ENCODE data around the gene CEMIP. TPM values are rescaled to one million over a fixed set of nuclear protein-coding genes. Genes with fewer than 3 reads are reported as not detected.

Gene CEMIP
- total and polyA plus RNA-seq, 10 of the 15 experiments (the other 5 are each of a cell fraction or from before 2014, with no cell fraction given), result 0.01 to 0.44 (median 0.16) TPM; not detected in 6

- Histone ChIP-seq H3K9me3 (replicated peaks; ENCODE audit: control insufficient read depth, insufficient read depth, low read length) (no peaks in the 10 kb centered on the region), H3K4me2 (ENCODE audit: control insufficient read depth, insufficient read depth) (no peak overlapping the region), H2AFZ (ENCODE audit: control insufficient read depth, low read depth, low read length) (no peak overlapping the region), H3K27me3 (replicated peaks in 1 of 2; ENCODE audit: control insufficient read depth in 2 of 2, insufficient read depth in 2 of 2, low read length in 1 of 2) (no peaks in the 10 kb centered on the region), H3K79me2 (ENCODE audit: control insufficient read depth, insufficient read depth, low read length) (no peaks in the 10 kb centered on the region), H4K20me1 (ENCODE audit: control insufficient read depth, insufficient read depth) (no peaks in the 10 kb centered on the region), H3K9ac (ENCODE audit: control insufficient read depth, insufficient read depth, low read length) (no peak overlapping the region), H3K4me3 (no peak overlapping the region), H3K4me1 (ENCODE audit: control insufficient read depth, insufficient read depth, low read length) (no peaks in the 10 kb centered on the region), H3K36me3 (ENCODE audit: control insufficient read depth in 2 of 2, insufficient read depth in 2 of 2, low read length in 1 of 2) (peaks cover 0 to 1% of the 10 kb centered on the region in 2 experiments; a peak in 3 of 4 replicates), H3K27ac (ENCODE audit: control insufficient read depth, insufficient read depth) (no peak overlapping the region)
- in situ Hi-C loops (cut with MboI), result no loop called here
- ChIA-PET RAD21 (ENCODE audit: unreplicated experiment) (no interaction called here), CTCF (no interaction called here), POLR2A (interaction anchor here (0.6 kb wide), 1 partner anchor 48 kb away, joined by 4 read pairs; no protein-coding TSS in a partner anchor), SMC1A (ENCODE audit: uncharacterized antibody, unreplicated experiment) (interaction anchor here (0.5 kb wide), 1 partner anchor 232 kb away, joined by 3 read pairs; no protein-coding TSS in a partner anchor)
- no peak for FAIRE-seq
- no peak for ATAC-seq
- intact Hi-C loops (cut with micrococcal nuclease; ENCODE audit: unreplicated experiment), result no loop called here
- WGBS (ENCODE audit: insufficient coverage, insufficient replicate concordance, low lambda C conversion rate, missing lambda C conversion rate), result 95% methylated on average over 13 of the region's 13 CpGs
- no peak for DNase-seq (ENCODE audit: low read depth, low spot score)
- no TSS peak for BruUV-seq (replicated peaks)
- TF ChIP-seq REST (IDR thresholded peaks at IDR 0.05; ENCODE audit: low read depth, low read length) (no peak), MYC (IDR thresholded peaks at IDR 0.05; ENCODE audit: insufficient read depth, insufficient read length, insufficient replicate concordance, low read length, severe bottlenecking) (no peak), PRDM15 (CRISPR knock-in tag; IDR thresholded peaks at IDR 0.05) (no peak), CHD4 (IDR thresholded peaks at IDR 0.05) (no peak), MEF2A (IDR thresholded peaks at IDR 0.05; ENCODE audit: insufficient read depth, low read depth, low read length) (no peak), MXI1 (IDR thresholded peaks at IDR 0.05; ENCODE audit: low read depth, low read length) (no peak), ZNF24 (IDR thresholded peaks at IDR 0.05) (no peak), TCF7 (IDR thresholded peaks at IDR 0.05; ENCODE audit: borderline replicate concordance) (no peak), ZNF217 (IDR thresholded peaks at IDR 0.05) (no peak), RCOR1 (conservative IDR thresholded peaks at IDR 0.05; ENCODE audit: low read depth, low read length) (no peak), TAF1 (IDR thresholded peaks at IDR 0.05; ENCODE audit: borderline replicate concordance, low read depth, low read length) (no peak), RAD51 (IDR thresholded peaks at IDR 0.05) (no peak), EED (IDR thresholded peaks at IDR 0.05; ENCODE audit: low read depth) (no peak), ATF7 (IDR thresholded peaks at IDR 0.05; ENCODE audit: low read depth) (no peak), STAT1 (conservative IDR thresholded peaks at IDR 0.05) (no peak)
These were observed 169.6 kb downstream of the CEMIP start for GRCh38 chr15:80948651-80949292.

Measured in GM12878 (cell line).